Fibroblast of skin of left biceps (primary cell): Measurements from ENCODE around the gene SLC41A3.
"Not testable (repeated sequence)": the region's sequence is repeated elsewhere in the genome, so short reads cannot be mapped to it uniquely, and the experiment has no call there.

Experiments
- DNase-seq, 2 experiments: peaks; one replicate each; pipeline ENCODE4 v3.0.0-alpha.2; 2013; ENCODE audit warnings: low read depth in 2 of 2

Gene SLC41A3

GRCh38 chr3:126106336-126107202 lies 22.6 kb upstream of the SLC41A3 start:
- no peak for DNase-seq

GRCh38 chr3:126105691-126106187 lies 21.8 kb upstream of the SLC41A3 start:
- DNase-seq = no peak

- DNase-seq = no peak
Measured at GRCh38 chr3:126104742-126105605, 21.1 kb upstream of the SLC41A3 start.

GRCh38 chr3:126104028-126104635 lies 20.2 kb upstream of the SLC41A3 start:
- DNase-seq = no peak

- no peak for DNase-seq
Measured at GRCh38 chr3:126103121-126104027, 19.4 kb upstream of the SLC41A3 start.

- no peak for DNase-seq
Measured at GRCh38 chr3:126102530-126102951, 18.6 kb upstream of the SLC41A3 start.

GRCh38 chr3:126102011-126102410 lies 18.1 kb upstream of the SLC41A3 start:
- DNase-seq = no peak

GRCh38 chr3:126101521-126101982 lies 17.6 kb upstream of the SLC41A3 start:
- no peak for DNase-seq

- DNase-seq = no peak
Measured at GRCh38 chr3:126100634-126101301, 16.8 kb upstream of the SLC41A3 start.

- no peak for DNase-seq
Measured at GRCh38 chr3:126100269-126100633, 16.3 kb upstream of the SLC41A3 start.

GRCh38 chr3:126098391-126098858 lies 14.5 kb upstream of the SLC41A3 start:
- no peak for DNase-seq

- no peak for DNase-seq
Measured at GRCh38 chr3:126097801-126098200, 13.9 kb upstream of the SLC41A3 start.

- DNase-seq = not testable (repeated sequence)
Measured at GRCh38 chr3:126096274-126096673, 12.3 kb upstream of the SLC41A3 start.

- not testable (repeated sequence) for DNase-seq
Measured at GRCh38 chr3:126092128-126092527, 8.2 kb upstream of the SLC41A3 start.

- no peak for DNase-seq
Measured at GRCh38 chr3:126087552-126088175, 3.7 kb upstream of the SLC41A3 start.

GRCh38 chr3:126085841-126086240 lies 1.9 kb upstream of the SLC41A3 start:
- DNase-seq = no peak

- DNase-seq = no peak
Measured at GRCh38 chr3:126085276-126085675, 1.4 kb upstream of the SLC41A3 start.

GRCh38 chr3:126084768-126085180 lies 850 bp upstream of the SLC41A3 start:
- no peak for DNase-seq

GRCh38 chr3:126083511-126083912 lies 412 bp downstream of the SLC41A3 start:
- no peak for DNase-seq

GRCh38 chr3:126083138-126083445 lies 832 bp downstream of the SLC41A3 start:
- no peak for DNase-seq
